PC-9 (cell line): ENCODE measurements around the gene KCNK10. TPM values are rescaled to one million over a fixed set of nuclear protein-coding genes. Genes with fewer than 3 reads are reported as not detected.

Experiments
- Bru-seq: library from RNA; stranded (reverse); fragments of 400-500 nt; gene quantifications from one replicate; lab custom pipeline; 2021; lab: Mats Ljungman, UMichigan
- BruChase-seq, 2 experiments: library from RNA; stranded (reverse); fragments of 400-500 nt; gene quantifications; one replicate each; lab custom pipeline; 2021; lab: Mats Ljungman, UMichigan
- BruUV-seq: library from RNA; stranded (reverse); fragments of 400-500 nt; replicated peaks from 2 replicates; lab custom pipeline; 2021; lab: Mats Ljungman, UMichigan
- CTCF ChIA-PET: fragments of 300-600 bp; sonication (Branson Sonifier 250); formaldehyde crosslinking; loops from one replicate; lab custom pipeline; 2022; ENCODE audit warnings: antibody characterized with exemption; lab: Charles Lee
- POLR2A ChIA-PET: fragments of 300-600 bp; sonication (Branson Sonifier 250); formaldehyde crosslinking; loops from one replicate; lab custom pipeline; 2022; ENCODE audit warnings: antibody characterized with exemption; ENCODE audit not compliant: unreplicated experiment; lab: Charles Lee
- DNase-seq, 2 experiments: peaks; one replicate each; pipeline versions ENCODE4 v3.0.0 to v3.0.0-alpha.2; 2015 to 2022; ENCODE audit warnings: mixed read lengths in 1 of 2
- H2AFZ ChIP-seq: fragments of 200-600 bp; sonication (generic); 2 replicates; pipeline ENCODE4 v1.8.1; 2017; ENCODE audit warnings: antibody characterized with exemption
- H3F3A ChIP-seq: fragments of 200-600 bp; sonication (generic); 2 replicates; pipeline ENCODE4 v1.8.1; 2017; ENCODE audit warnings: antibody characterized with exemption, mild to moderate bottlenecking, low read depth; ENCODE audit not compliant: insufficient read depth
- H3K27ac ChIP-seq: fragments of 200-600 bp; sonication (generic); 2 replicates; pipeline ENCODE4 v1.6.1; 2016; ENCODE audit warnings: mixed run types
- H3K27me3 ChIP-seq: fragments of 200-600 bp; sonication (generic); 2 replicates; pipeline ENCODE4 v1.6.1; 2016; ENCODE audit warnings: low read depth, mixed run types; ENCODE audit not compliant: insufficient read depth
- H3K36me3 ChIP-seq: fragments of 200-600 bp; sonication (generic); 2 replicates; pipeline ENCODE4 v1.6.1; 2016; ENCODE audit warnings: low read depth, mixed run types
- H3K4me1 ChIP-seq: fragments of 200-600 bp; sonication (generic); replicated peaks from 2 replicates; pipeline ENCODE4 v1.6.1; 2016; ENCODE audit warnings: mixed run types; ENCODE audit not compliant: insufficient read depth
- H3K4me2 ChIP-seq: fragments of 200-600 bp; sonication (generic); 2 replicates; pipeline ENCODE4 v1.6.1; 2017; ENCODE audit warnings: mixed run types
- H3K4me3 ChIP-seq: fragments of 200-600 bp; sonication (generic); 2 replicates; pipeline ENCODE4 v1.6.1; 2016; ENCODE audit warnings: mixed run types
- H3K79me2 ChIP-seq: fragments of 200-600 bp; sonication (generic); 2 replicates; pipeline ENCODE4 v1.6.1; 2017; ENCODE audit warnings: low read depth, mixed run types
- H3K9me2 ChIP-seq: fragments of 200-600 bp; sonication (generic); 2 replicates; pipeline ENCODE4 v1.8.1; 2017; ENCODE audit warnings: mild to moderate bottlenecking; ENCODE audit not compliant: insufficient read depth
- H3K9me3 ChIP-seq: fragments of 200-600 bp; sonication (generic); 2 replicates; pipeline ENCODE4 v1.8.1; 2016; ENCODE audit warnings: low read depth; ENCODE audit not compliant: insufficient read depth
- H4K20me1 ChIP-seq: fragments of 200-600 bp; sonication (generic); 2 replicates; pipeline ENCODE4 v1.8.1; 2017; ENCODE audit not compliant: insufficient read depth
- CTCF ChIP-seq: fragments of 200-600 bp; sonication (generic); conservative IDR thresholded peaks from 2 replicates; pipeline ENCODE4 v1.6.1; 2017; ENCODE audit warnings: mixed run types, antibody characterized with exemption, mild to moderate bottlenecking, moderate library complexity
- EZH2 ChIP-seq: fragments of 200-600 bp; sonication (generic); IDR thresholded peaks from 2 replicates; pipeline ENCODE4 v1.8.0; 2017; ENCODE audit warnings: antibody characterized with exemption, low read depth
- intact Hi-C: fragments of 100-400 bp; cut with micrococcal nuclease; formaldehyde crosslinking; loops from one replicate; pipeline ENCODE4 v1.10.0; 2022; ENCODE audit not compliant: unreplicated experiment
- long read RNA-seq: library from polyadenylated mRNA; stranded (forward); transcript quantifications from one replicate; pipeline ENCODE4 v2.0.0, GENCODE V29; 2022
- total RNA-seq: library from RNA; stranded (reverse); gene quantifications from 2 replicates; pipeline ENCODE4 v1.2.3, GENCODE V29; 2021

KCNK10 gene
- total RNA-seq (not detected in 2 replicates), Bru-seq, nascent RNA (not detected), BruChase-seq, experiment 1, labeled RNA remaining after a 2-hour chase (not detected), BruChase-seq, experiment 2, labeled RNA remaining after a 6-hour chase (not detected)
- long read RNA-seq = 0 reads

DNA sequence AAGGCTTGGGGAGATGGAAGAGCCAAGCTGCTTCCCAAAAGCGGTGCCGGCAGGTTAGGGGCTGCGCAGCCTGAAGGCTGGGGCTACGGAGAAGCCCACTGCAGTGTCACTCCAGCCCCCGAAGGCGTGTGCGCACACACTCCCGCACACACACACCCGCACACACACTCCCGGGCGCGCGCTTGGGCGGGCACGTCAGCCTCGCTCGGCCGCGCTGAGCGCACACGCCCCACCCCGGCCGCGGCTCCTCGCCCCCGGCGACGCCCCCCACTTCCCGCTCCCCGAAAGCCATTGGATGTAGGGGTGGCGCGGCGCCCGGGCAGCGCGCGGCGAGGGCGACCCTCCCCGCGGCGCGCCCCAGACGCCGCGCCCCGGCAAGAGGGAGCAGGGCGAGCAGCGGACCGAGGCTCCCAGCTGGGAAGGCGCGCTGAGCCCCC, at the start of gene KCNK10:
TSS of gene KCNK10 (minus strand) at position 184 of the 437 bp plus-strand sequence. CDS start 471 bp downstream, outside the sequence.
- Histone ChIP-seq H3K36me3 (no peaks in the 10 kb centered on the region), H4K20me1 (no peaks in the 10 kb centered on the region), H3K4me1 (no peaks in the 10 kb centered on the region), H3K27ac (no peak within 1 kb of the TSS), H3K79me2 (no peaks in the 10 kb centered on the region), H3K27me3 (peaks cover 38% of the 10 kb centered on the region), H2AFZ (no peak within 1 kb of the TSS), H3K4me2 (no peak within 1 kb of the TSS), H3K9me3 (no peaks in the 10 kb centered on the region), H3K4me3 (no peak within 1 kb of the TSS), H3F3A (no peaks in the 10 kb centered on the region), H3K9me2 (no peaks in the 10 kb centered on the region)
- intact Hi-C loops = no loop called here
- POLR2A ChIA-PET = no interaction called here
- CTCF ChIA-PET = no interaction called here
- no TSS peak for BruUV-seq
- DNase-seq = no peak
- no peak for TF ChIP-seq EZH2
- TF ChIP-seq CTCF = no peak

GRCh38 chr14:88369496-88369895, 46.4 kb upstream of the KCNK10 start:
- intact Hi-C loops = no loop called here
- H3K36me3 ChIP-seq = no peaks in the 10 kb centered on the region
- POLR2A ChIA-PET = no interaction called here
- CTCF ChIA-PET = no interaction called here
- H3F3A ChIP-seq = no peaks in the 10 kb centered on the region
- TF ChIP-seq EZH2 (no peak), CTCF (no peak)
- no peaks in the 10 kb centered on the region for H3K79me2 ChIP-seq
- no peaks in the 10 kb centered on the region for H3K4me1 ChIP-seq
- H3K4me2 ChIP-seq = no peak overlapping the region
- DNase-seq = no peak
- no peaks in the 10 kb centered on the region for H4K20me1 ChIP-seq
- H3K9me2 ChIP-seq = no peaks in the 10 kb centered on the region
- H3K4me3 ChIP-seq = no peak overlapping the region
- no peaks in the 10 kb centered on the region for H3K9me3 ChIP-seq
- H3K27me3 ChIP-seq = peaks cover 13% of the 10 kb centered on the region; the same call in 1 of the 2 replicates
- BruUV-seq = no TSS peak
- H3K27ac ChIP-seq = no peak overlapping the region
- no peak overlapping the region for H2AFZ ChIP-seq

GRCh38 chr14:88364710-88365413, 41.8 kb upstream of the KCNK10 start:
- Histone ChIP-seq H3F3A (no peaks in the 10 kb centered on the region), H3K4me1 (no peaks in the 10 kb centered on the region), H3K9me3 (no peaks in the 10 kb centered on the region), H4K20me1 (no peaks in the 10 kb centered on the region), H3K36me3 (no peaks in the 10 kb centered on the region), H3K27ac (no peak overlapping the region), H3K4me3 (no peak overlapping the region), H2AFZ (no peak overlapping the region), H3K79me2 (no peaks in the 10 kb centered on the region), H3K4me2 (no peak overlapping the region), H3K27me3 (no peaks in the 10 kb centered on the region), H3K9me2 (no peaks in the 10 kb centered on the region)
- POLR2A ChIA-PET = no interaction called here
- no TSS peak for BruUV-seq
- CTCF ChIA-PET = no interaction called here
- no peak for TF ChIP-seq CTCF
- TF ChIP-seq EZH2 = no peak
- intact Hi-C loops = no loop called here
- DNase-seq = no peak
